ENCODE data around the gene SMARCAD1.

- TF ChIP-seq MAX (IDR thresholded peaks at IDR 0.05) (no peak), CTCF (IDR thresholded peaks at IDR 0.05) (no peak), ZNF302 (CRISPR knock-in tag; IDR thresholded peaks at IDR 0.05) (no peak), BHLHE40 (IDR thresholded peaks at IDR 0.05; ENCODE audit: low read depth, low read length) (no peak), TP53 (CRISPR knock-in tag; IDR thresholded peaks at IDR 0.05) (no peak), ZC3H11A (IDR thresholded peaks at IDR 0.05) (no peak), ELK1 (IDR thresholded peaks at IDR 0.05; ENCODE audit: low read depth, low read length) (no peak), NR3C1 (IDR thresholded peaks at IDR 0.05) (no peak)
Observed at GRCh38 chr4:94284889-94285288, 77.2 kb downstream of the SMARCAD1 start.

All from A549 (cell line).